ENCODE results near the gene PRKCI.

- no peak for TF ChIP-seq CTCF (IDR thresholded peaks at IDR 0.05)
- TF ChIP-seq POLR2A (IDR thresholded peaks at IDR 0.05) = no peak
Observed at GRCh38 chr3:170344971-170345370, 122.7 kb downstream of the PRKCI start.
